GM19238 (cell line): Measurements from ENCODE around the gene PPARD.
"Not testable (repeated sequence)": the region's sequence is repeated elsewhere in the genome, so short reads cannot be mapped to it uniquely, and the experiment has no call there.

Experiments used
- DNase-seq: peaks from one replicate; pipeline ENCODE4 v3.0.0; 2011; ENCODE audit warnings: low spot score; ENCODE audit not compliant: insufficient read length

PPARD gene

DNA sequence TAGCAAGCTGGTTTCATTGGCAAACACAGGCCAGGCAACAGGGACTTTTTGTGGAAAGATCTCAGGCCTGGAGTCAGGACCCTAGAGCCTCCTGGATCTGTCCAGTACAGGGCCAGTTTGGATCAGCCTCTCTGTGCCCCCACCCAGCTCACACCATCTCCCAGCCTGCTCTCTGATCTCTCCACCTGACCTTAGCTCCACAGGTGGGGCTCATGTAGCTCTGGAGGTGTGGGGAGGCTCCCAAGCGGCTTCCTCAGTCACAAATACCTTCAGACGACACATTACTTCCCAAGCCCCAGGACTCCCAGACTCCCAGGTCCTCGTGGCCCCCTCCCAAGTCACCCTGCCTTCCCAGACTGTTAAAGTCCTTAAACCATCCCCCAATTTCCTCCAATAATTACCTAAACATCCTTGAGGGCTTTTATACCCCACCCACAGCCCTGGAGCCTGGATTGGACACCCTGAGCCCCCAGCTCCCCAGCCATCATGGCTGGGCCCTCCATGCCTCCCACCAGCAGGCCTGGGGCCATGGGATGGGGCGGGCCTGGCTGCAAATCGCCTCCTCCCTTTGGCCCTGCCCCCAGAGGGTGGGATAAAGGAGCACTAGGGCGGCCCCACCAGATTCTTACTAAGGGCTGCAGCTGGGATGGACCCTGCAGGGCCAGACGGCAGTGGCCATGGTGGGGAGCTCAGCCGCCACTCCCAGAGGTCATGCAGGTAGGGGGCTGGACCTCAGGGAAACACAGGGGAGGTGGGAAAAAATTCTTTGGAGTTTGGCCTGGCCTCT, 93.9 kb downstream of the PPARD start:
- no peak for DNase-seq

DNA sequence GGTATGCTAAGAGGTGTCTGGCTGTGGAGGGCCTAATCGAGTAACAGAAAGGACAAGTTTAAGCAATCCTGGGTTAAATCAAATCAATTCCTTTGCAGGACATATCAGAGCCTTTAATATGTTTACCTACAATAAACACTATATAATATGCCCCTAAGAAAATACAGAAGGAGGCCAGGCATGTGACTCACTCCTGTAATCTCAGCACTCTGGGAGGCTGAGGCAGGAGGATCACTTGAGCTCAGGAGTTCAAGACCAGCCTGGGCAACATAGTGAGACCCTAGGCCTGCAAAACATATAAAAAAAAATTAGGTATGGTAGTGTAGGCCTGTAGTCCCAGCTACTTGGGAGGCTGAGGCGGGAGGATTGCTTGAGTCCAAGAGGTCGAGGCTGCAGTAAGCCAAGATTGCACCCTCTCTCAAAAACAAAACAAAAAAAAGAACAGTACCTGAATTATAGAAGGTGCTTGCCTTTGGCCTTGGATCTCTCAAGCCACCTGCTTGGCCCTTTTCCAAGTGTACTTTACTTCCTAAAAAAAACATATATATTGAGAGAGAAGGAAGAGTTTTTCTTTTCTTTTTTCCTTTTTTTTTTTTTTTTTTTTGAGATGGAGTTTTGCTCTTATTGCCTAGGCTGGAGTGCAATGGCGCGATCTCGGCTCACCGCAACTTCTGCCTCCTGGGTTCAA, 96.2 kb downstream of the PPARD start:
- DNase-seq = not testable (repeated sequence)

DNA sequence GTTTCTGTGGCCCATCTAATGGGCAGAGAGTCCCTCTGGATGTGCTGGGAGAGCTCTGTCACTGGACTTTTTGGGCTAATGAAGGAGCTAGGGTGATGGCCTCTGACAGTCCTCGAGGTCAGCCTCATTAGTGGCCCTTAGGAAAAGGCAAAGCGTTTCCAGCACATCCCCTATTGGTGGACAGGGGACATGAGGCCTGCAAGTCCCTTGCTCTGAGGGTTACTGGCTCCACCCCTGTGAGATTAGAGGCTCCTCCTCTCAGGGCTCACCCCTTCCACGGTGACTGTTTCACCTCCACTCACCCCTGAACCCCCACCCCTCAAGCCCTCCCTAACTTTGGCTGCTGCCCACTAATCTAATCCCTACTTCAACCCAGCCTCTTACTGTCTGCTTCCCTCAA, 97.0 kb downstream of the PPARD start:
- DNase-seq = no peak

DNA sequence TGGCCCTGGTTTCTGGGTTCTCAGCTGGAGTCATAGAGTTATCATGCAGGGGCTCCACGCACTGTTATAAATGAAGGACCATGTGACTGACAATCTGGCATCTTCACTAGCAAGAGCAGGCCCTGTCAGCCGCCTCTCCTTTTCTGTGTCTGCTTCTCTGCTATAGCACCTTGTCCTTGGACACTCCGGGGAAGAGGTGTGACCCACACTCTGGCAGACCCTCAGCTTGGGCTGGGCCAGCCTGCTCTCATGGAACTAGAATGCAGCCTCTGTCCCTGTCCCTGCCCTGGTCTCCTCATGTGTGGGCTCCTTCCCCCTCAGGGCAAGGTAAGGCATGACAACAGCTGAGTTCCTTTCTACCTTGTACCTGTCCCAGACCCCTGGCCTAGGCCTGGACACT, 98.8 kb downstream of the PPARD start:
- no peak for DNase-seq

DNA sequence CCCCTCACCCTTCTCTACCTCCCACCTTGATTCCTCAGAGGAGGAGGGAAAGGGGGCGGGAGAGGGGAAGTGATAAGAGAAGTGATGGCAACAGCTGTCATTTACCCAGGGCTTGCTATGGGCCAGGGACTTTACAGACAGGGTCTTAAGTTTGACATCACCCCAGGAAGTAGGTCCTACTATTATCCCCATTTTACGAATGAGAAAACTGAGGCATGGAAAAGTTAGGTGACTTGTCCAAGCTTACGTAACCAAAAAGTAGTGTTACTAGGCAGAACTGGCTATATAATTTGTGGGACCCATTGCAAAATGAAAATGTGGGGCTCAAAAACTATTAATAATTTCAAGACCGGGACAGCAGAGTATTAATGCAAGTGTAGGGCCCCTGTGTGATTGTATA, 99.3 kb downstream of the PPARD start:
- no peak for DNase-seq

DNA sequence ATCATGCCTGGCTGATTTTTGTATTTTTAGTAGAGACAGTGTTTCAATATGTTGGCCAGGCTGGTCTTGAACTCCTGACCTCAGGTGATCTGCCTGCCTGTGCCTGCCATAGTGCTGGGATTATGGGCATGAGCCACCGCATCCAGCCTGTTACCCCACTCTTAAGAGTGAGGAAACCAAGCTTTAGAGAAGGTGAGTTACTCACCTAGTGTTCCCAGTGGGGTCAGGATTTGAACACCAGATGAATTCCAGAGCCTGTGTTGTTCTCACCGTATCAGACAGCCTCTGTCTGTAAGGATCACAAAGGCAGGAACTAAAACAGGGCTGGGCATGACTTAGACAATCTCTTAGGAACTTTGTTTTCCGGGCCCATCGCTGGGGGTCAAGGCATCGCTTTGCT, 100.3 kb downstream of the PPARD start:
- DNase-seq = no peak

DNA sequence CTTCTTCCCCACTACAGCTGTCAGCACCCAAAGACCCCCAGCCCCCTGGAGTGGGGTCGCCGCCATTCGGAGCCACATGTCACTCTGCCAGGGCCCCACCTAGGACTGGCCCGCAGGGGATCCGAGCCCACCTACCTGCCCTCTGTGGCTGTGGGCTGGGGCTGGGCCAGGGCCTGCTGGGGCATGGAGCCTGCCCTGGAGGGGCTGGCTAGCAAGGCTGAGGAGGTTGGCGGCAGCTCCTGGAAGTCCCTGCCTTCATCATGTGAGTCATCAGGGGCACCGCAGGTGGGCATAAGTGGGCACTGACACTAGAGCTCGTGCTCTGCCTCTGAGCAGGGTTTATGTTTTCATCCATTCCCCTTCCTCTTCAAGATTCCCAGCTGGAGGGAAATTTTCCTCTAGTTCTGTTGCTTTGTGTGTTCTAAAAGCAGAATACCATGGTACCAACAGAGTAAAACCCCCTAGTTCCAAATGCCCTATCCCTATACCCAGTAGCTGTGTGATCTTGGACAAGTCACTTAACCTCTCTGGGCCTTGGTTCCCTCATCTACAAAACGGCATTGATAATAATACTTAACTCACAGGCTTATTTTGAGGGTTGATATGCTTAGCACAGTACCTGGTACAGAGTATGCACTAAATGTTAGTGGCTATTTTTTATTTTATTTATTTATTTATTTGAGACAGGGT, 101.1 kb downstream of the PPARD start:
- DNase-seq = no peak

DNA sequence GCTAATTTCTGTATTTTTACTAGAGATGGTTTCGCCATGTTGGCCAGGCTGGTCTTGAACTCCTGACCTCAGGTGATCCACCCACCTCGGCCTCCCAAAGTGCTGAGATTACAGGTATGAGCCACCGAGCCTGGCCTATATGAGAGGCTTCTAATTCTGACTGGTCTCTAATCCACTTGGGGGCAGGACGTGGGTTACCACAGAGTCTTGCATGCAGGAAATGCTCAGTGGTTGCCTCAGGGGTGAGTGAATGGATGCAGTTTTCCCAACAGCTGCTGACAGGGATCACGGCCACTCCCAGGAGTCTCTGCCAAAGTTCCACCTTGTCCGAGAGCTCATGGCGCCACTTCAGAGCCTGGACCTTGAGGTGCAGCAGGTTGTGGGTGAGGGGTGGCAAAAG, 103.3 kb downstream of the PPARD start:
- no peak for DNase-seq

DNA sequence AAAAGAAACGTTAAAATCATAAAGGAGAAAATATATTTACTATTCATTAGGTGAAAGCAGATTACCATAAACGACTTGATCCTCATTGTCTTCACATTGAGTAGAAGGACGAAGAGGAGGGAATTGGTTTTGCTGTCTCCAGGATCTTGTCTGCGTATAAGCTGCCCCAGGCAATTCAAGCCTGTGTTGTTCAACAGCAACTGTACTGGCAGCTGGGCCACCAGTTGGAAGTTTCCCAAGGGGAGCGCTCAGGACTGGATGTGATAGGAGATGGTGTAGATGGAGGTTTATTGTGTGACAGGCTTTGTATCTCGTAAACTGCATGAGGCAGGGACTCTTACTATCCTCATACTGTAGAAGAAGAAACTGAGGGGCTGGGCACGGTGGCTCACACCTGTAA, 105.8 kb downstream of the PPARD start:
- no peak for DNase-seq

DNA sequence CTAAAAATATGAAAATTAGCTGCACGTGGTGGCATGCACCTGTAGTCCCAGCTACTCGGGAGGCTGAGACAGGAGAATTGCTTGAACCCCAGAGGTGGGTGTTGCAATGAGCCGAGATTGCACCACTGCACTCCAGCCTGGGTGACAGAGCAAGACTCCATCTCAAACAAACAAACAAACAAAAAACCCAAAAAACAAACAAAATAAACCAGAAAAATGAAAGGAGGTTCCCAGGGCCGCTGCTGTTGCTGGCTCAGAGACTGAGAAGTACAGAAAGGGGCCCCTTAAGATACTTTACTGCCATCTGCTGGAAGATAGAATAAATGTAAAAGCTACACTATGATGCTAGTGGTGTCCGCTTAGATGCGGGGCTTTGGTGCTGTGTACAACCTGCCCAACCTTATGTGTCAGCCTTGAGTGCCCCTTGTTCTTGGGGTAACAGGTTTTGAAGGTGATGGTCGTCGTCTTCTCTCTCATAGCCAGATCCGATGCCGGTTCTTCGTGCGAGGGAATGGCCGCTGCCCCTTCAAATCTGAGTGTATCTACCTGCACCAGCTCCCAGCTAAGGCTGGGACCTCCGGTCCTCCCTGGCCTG, 107.0 kb downstream of the PPARD start:
- DNase-seq = peak; percentile 74

DNA sequence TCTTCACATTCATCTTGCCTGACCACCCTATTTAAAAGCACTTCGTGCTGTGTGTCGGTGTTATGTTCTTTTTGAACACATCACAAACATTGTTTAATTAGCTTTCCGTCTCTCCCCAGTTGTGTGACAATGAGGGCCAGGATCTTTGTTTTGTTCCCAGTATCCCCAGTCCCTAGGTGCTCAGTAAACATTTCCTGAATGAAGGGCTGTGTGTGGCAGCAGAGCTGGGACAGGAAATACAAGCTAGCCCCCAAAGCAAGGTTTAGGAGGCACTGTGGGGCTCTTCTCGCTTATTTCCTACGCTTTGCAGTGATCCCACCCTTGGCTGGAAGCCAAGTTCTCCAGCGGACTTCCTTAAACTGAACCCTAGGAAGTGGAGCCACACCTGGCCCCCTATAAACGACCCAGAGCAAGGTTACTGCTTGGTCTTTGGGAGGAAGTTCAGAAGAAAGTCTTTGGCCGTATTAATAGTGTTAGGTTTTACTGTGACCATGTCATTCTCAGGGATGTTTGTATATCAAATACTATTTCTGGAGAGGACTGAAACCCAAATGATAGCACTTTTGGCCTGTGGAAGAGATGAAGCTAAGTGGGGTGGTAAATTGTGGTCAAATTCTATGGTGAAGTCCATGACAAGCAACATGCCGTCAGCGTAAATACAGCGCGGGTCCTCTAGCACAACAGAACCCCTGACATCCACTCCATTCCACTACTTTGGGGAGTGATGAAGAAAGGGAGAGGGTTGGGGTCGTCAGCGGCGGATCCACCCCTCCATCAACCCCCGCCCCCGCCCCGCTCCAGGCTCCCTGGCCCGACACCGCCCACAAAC, 109.2 kb downstream of the PPARD start:
- DNase-seq = no peak

DNA sequence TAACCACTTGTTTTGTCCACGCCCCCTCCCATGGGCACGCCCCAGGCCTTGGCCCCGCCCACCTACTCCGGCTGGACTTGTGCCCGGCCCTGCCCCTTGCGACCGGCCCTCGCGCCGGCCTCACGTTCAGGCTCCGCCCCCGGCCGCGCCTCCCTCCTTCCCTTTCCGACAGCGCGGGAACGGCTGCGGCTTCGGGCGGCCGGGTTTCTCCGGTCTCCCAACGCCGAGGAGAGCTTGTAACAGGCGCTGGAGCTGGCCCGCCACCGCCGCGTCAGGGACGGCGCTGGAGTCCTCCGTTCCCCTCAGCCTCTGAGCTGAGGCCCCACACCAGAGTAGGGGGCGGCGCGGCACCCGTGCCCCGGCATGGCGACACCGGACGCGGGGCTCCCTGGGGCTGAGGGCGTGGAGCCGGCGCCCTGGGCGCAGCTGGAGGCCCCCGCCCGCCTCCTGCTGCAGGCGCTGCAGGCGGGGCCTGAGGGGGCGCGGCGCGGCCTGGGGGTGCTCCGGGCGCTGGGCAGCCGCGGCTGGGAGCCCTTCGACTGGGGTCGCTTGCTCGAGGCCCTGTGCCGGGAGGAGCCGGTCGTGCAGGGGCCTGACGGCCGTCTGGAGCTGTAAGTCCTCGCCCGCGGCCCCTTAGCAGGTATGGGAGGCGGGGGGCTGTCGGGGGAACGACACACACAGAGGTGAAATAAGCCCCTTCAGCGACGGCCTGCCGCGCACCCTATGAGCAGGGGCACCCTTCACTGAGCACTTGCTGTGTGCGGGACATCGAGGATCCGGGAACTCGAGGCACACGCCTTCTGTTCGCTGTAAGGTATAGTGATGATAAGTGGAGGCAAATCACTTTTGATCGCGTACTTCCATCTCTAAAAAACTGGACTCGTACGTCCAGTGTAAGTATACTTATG, 110.1 kb downstream of the PPARD start, which contains the start of gene FANCE:
Gene FANCE, plus strand, starts transcription at position 156 of the 908 bp plus-strand sequence. Its CDS starts 208 bp downstream, at position 364.
- DNase-seq = peak; percentile 93

DNA sequence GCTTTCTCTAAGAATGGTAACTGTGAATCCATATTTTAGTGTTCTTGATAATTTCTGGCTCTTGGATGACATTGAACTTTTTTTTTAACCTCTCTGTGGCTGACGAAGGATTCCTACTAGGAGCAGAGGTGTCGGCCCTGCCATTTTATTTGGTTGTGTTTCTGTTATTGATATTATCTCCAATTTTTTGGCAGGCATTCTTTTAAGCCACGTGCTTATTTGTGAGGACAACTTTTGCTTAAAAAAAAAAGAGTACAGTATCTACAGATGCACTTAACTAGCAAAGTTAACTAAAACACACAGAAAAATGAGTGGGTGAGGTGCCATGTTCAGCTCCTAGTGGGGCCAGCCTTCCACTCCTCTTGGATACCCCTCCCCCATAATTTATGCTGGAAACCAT, 110.9 kb downstream of the PPARD start:
- DNase-seq = no peak

DNA sequence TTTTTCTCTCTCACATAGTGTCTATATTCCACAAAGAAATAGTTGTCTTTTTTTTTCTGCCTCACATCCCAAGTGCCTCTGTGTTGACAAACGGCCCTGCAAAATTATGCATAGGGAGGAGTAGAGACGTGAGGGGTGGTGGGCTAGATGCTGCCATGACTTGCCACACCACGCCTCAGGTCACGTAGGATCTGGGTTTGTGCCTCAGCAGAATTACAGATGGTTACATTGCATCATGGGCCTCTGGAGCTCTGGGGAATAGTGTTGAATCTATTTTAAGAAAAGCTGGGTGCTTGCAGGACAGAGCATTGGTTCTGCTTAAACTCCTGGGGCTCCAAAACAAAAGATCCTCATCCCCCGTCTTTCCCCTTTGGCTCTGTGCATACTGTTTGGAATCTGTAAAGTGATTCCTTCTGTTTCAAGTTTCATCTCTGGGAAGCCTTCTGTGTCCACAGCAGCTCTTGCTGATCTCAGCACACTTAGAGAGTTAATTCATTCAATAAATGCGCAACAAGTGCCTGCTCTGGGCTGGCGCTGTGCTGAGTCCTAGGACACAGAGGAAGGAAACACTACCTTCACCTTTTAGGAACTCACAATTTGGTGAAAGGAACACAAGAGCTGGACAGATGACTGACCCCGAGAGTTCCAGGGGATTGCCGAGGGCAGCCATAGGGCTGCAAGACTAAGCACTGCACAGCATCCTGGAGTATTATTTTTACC, 112.2 kb downstream of the PPARD start:
- DNase-seq = no peak

DNA sequence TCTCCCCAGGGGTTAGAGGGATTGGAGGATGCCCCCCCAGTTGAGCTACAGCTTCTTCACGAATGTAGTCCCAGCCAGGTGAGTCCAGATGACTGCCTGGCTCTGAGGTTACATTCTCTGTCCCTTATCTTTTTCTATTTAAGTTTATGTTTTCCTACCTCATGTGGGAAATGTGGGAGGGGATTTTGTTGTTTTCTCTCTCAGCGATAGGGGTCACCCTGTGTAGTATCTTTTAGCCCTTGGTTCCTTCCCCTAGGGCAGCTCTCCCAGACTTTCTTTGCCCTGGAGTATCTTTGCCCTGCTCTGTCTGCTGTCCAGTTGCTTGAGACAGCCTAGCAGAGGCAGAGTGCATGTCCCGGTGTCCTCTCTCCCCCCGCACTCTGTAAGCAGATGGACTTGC, 115.5 kb downstream of the PPARD start:
- DNase-seq = no peak

DNA sequence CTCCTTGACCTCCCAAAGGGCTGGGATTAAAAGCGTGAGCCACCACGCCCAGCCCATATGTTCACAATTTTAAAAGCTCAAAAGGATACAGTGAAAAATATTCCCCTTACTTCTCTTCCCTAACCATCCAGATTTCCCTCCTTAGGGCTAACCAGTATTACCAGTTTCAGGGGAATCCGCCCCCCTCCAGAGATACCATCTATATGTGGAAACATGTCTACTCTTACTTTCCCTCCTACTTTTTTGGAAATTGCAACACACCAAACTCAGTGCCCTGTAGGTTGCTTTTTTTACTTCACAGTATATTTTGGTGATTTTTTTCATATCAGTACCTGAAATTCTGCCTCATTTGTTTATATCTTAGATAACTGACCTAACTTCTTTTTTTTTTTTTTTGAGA, 118.9 kb downstream of the PPARD start:
- DNase-seq = no peak

DNA sequence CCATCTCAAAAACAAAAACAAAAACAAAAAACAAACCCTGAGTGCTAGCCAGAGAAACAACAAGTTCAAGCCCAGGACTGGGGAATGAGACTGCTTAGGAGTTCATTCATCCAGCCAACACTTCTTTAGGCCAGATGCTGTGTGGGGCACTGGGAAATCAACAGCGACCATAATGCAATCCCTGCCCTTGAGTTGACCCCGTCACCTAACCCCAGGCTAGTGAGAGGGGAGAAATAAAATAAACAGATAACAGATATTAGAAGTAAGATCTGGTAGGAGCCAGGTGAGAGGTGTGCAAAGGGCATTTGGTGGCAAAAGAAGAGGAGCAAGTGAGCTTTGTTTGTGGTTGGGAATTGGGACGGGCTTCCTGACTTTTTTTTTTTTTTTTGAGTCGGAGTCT, 120.9 kb downstream of the PPARD start:
- no peak for DNase-seq

DNA sequence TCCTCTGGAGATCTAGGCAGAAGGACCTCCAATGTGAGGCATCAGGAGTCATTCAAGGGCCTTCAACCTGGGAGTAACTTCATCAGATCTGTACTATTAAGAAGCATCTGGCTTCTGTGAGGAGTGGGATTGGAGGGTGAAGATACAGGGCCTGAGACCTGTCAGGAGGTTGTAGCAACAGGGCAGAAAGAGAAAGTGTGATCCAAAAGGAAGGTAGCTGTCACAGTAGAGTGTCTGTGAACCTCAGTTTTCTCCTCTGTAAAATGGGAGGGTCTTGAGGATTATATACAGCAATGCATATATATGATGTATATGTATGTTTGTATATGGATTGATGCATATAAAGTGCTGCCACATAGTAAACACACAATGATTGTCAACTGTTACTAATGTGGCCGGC, 123.3 kb downstream of the PPARD start:
- DNase-seq = no peak
